Stimulated activated CD8-positive, alpha-beta memory T cell treated with anti-CD3 and anti-CD28 coated beads, Interleukin-15, amount 100 ng/mL, for 4 hours (primary cell): ENCODE data around the gene XRN2.
"Not testable (repeated sequence)": the region's sequence is repeated elsewhere in the genome, so short reads cannot be mapped to it uniquely, and the experiment has no call there.

ENCODE experiments used
- DNase-seq, 2 donors: peaks; one replicate each; pipeline ENCODE4 v3.0.0-alpha.2; 2020; ENCODE audit warnings: low read depth in 2 of 2

XRN2 gene

DNA sequence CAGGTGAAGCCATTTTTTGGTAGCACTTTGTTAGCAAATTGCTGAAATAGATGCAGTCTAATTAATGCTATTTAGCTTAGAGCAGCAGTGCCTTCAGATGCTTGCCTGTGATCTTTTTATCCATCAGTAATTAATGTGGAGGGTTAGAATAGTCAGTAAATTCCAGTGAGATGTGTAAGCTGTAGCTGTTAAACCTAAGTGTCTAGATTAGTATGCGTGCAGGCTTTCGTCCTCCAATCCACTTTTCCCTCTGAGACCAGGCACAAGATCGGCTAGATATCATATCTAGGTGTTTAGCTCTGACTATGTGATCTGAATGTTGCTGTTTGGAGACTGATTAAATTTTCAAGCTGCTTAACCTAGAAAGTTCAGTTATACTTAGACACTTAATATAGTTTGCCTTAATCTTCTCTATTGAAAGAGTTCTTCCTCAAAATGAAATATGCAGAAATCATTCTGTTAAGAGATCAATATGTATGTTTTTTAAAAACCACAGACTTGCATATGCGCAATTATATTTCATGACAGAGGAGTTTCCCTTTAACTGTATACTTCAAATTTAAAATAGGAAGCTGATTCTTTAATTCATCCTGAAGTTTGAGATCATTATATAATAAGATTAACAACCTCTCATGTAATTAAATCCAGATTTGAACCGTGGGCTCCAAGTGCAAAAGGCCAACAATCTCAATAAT is 41.2 kb downstream of the XRN2 start:
- DNase-seq = no peak

DNA sequence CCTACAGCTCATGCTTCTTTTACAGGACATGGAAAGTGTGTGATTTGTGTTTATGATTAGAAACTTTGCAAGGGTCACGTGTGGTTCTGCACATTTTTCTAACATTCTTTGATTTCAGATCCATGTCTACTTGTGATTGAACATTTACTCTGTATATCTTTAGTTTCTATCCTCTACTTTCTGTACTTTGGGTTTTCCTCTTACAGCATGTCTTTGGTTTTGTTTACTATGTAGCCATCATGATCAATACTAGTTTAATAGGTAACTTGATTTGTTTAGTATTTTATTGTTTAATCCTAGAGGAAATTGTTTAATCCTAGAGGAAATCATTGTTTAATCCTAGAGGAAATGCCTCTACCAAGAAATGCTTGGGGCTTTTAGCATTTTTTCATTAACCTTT is 41.8 kb downstream of the XRN2 start:
- no peak for DNase-seq

DNA sequence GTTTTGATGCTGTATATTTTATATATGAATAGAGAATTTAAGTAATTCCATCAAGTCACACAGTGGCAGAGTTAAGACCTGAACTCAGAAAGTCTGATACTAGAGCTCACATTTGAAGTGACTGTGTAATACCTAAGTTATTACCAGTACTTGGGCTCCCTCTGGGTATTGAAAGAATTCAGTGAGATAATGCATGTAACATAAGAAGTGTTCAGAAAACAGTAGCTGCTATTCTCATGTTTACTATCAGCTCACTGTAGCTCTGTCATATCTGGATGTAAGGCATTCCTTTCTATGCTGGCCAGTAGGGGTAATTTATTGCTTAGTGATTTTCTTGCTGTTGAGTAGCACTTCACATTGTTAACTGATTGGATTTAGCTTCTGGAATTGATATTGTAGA is 49.6 kb downstream of the XRN2 start:
- DNase-seq = no peak

DNA sequence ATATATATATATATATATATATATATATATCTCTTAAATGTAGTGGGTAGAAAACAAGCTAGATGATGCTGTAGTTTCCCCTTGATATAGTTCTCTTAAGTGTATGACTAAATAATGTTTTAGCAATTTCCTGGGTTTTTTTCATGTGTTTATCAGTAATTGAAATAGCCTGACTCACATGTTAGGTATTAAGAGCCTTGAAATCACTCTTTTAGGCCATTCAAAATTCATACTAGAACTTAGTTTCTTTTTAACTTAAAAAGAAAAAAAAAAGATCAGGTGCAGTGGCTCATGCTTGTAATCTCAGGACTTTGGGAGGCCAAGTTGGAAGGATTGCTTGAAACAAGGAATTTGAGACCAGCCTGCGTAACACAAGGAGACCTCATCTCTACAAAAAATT is 50.1 kb downstream of the XRN2 start:
- no peak for DNase-seq

DNA sequence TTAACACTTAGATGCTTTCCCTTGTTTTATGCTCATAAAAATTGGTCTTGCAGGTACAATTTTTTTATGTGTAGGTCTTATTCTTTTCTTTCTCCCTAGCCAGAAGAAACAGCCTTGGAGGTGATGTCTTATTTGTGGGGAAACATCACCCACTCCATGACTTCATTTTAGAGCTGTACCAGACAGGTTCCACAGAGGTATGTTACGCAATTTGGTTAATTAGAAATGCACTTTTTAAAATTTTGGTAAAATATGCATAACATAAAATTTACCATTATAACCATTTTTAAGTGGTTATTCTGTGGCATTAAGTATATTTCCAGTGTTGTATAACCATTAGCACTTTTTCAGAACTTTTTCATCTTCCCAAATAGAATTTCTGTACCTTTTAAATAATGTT is 52.9 kb downstream of the XRN2 start:
- no peak for DNase-seq

DNA sequence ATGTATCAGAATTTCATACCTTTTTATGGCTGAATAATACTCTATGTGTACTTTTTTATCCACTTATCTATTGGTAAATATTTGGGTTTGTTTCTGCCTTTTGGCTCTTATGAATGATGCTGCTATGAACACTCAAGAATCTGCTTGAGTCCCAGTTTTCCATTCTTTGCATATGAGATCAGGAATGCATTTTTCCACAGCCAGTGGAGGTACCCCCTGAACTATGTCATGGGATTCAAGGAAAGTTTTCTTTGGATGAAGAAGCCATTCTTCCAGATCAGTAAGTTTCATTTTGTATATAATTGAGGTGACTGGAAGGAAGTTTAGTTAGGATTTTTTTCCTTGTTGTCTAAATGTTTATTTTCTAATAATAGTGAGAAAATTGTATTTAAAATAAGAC is 53.3 kb downstream of the XRN2 start:
- DNase-seq = no peak

DNA sequence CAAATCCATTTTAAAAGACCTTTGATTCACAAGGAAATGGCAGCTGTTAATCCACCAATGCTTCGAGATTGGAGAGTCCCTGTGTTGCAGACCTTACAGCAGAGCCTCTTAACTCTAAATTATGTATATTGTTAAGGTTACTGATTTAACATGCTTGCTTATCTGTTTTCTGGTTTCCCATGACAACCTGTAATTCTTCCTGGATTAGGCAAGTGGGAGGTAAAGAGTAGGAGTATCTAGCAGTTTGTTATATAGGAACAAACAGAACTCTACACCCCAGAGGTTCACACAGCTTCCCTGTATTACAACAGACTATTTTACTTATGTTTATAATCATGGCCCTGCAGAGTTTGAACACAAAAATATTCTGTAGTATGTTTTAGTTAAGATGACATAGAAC is 54.7 kb downstream of the XRN2 start:
- DNase-seq = no peak

DNA sequence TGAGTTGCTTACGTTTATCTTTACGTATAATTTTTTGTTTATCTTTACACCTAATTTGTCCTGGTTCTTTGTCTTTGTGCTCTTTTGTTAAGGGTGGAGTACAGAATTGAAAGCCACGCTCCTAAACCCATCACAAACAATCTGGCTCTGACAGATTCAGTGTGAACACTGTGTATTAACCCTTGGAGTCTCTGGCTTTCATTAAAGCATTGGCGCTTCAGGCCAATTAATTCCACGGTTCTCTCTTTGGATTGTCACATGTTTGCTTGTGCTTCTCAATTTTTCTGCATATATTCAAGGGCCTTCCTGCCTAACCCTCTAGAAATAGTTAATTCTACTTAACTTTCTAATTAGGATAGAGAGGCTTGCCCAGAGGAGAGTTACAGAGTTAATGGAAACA is 55.6 kb downstream of the XRN2 start:
- DNase-seq = no peak

DNA sequence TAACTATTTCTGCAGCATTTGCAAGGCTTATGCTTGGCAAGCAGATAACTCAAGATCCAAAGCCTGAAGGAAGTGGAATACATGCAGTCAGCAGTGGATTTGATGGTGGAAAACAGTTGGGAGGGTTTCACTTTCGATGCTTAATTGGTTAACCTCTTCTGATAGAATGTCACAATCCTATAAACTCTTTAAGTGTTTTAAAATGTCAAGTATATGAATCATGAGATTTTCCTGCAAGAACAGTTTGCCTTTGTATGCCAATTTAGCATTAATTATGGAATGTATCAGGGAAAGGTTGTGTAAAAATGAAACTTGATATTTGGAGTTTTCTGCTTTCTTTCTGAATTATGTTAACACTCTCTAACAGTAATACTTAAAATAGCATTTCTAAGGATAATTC is 57.6 kb downstream of the XRN2 start:
- no peak for DNase-seq

DNA sequence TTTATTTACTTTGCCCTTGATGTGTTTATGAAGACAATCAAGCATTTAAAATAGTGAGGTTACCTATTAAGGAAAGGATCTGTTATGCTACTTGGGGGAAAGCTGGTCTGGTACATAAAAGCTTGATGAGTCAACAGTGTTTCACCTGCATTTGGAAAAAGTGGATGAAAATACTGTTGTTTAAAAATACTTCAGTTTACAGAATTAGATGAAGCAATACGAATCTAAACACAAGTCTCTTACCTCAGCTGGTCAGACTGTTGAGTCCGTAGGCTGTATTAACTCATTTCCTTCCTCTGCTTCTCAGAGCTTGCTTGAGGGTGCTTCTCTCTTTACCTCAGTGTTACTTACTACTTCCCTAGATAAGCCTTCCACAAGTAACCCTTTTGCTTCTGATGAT is 58.1 kb downstream of the XRN2 start:
- DNase-seq = no peak

DNA sequence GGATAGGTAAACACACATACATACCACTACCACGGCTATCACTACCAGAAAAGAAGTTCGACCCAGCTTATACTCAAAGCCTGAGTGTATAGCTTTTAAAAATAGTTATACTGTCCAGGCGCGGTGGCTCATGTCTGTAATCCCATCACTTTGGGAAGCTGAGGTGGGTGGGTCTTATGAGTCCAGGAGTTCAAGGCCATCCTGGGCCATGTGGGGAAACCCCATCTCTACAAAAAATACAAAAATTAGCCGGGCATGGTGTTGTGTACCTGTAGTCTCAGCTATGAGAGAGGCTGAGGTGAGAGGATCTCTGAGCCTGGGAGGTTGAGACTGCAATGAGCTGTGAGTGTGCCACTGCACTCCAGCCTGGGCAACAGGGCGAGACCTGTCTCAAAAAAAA is 61.3 kb downstream of the XRN2 start:
- no peak for DNase-seq

DNA sequence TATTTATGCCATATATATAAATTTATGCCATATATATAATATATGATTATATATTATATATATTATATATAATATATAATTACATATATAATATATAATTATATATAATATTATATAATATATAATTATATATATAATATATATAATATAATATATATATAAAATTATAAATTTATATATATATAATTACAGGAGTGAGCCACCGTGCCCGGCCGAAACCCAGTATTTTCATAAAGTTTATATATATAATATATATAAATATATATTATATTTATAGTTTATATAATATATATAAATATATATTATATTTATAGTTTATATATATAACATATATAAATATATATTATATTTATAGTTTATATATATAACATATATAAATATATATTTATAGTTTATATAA is 62.6 kb downstream of the XRN2 start:
- no peak for DNase-seq

DNA sequence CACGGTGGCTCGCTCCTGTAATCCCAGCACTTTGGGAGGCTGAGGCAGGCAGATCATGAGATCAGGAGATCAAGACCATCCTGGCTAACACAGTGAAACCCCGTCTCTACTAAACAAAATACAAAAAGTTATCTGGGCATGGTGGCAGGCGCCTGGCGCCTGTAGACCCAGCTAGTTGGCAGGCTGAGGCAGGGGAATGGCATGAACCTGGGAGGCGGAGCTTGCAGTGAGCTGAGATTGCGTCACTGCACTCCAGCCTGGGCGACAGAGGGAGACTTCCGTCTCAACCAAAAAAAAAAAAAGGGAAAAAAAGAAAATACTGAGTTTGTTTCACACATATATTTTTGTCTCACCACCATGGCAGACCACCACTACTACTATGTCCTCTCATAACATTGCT is 63.1 kb downstream of the XRN2 start:
- not testable (repeated sequence) for DNase-seq

DNA sequence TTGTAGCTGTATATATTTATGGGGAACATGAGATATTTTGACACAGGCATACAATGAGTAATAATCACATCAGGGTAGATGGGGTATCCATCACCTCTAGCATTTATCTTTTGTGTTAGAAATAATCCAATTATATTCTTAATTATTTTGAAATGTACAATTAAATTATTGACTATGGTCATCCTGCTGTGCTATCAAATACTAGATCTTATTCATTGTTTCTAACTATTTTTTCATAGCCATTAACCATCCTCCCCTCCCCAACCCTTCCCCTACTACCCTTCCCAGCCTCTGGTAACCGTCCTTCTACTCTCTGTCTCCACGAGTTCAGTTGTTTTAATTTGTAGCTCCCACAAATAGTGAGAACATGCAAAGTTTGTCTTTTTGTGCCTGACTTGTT is 65.7 kb downstream of the XRN2 start:
- DNase-seq = no peak

DNA sequence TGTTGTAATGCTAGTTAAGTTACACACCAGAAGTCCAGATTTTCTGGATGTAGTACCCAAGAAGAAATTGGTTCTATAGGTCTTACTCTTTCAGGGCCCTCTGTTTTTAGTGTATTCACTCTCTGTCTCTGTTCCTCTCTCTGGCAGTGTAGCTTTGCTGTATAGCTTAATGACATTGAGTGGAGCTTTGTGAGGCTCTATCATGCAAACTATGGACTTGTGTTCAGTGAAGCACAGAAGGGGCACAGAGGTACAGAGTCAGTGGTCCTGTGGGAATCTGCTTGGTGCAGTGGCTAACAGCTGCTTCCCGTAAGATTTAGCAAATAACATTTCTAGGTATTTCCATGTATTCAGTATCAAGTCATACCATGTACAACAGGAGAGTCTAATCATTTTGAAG is 68.1 kb downstream of the XRN2 start:
- DNase-seq = no peak

DNA sequence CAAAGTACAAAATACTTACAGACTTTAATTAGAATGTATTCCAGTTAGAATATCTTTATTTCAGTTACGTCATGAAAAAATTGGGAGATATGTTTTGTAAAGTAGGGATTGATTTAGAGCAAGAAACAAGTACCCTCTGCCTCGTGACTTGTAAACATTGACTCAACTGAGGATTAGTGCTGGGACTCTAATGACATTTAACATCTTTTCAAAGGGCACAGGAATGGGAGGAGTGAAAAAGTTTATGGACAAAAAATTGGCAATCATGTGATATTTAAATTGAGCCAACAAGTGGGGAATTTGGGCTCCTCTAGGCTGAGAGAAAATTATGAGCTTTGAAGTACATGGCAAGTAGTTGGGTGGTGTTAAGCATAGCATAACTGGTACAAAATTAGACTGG is 68.9 kb downstream of the XRN2 start:
- DNase-seq = no peak

DNA sequence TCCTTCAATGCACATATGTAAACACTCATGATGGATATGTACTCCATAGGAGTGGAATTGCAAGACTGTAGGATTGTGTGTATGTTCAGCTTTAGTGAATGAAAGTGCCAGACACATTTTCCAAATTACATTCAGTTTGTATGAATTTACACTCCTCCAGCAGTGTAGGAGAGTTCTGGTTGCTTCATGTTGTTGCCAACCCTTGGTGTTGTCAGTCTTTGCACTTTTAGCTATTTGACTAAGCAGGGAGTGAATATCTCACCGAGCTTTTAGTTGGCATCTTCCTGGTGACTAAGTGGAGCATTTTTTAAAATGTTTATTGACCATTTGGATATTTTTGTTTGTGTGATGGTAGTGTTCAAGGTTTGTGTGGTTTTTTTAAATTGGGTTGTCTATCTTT is 70.3 kb downstream of the XRN2 start:
- no peak for DNase-seq

DNA sequence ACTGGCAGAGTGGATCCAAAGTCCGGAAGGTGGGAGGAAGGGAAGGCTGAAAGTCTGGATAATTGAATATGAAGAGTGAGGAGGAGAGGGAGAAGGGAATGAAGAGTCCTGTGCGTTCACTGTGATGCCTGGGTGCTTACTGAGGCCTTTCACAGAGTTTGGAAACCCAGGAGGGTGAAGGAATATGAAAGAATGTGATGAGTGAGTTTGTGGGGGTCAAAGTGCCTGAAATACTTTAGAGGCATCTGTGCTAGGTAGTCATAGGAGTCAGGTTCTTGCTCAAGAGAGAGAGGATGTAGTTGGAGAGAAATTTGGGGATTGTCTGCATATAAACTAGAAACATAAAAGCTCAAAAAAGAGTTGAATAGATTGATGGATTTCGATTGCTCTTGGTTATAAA is 73.5 kb downstream of the XRN2 start:
- no peak for DNase-seq

DNA sequence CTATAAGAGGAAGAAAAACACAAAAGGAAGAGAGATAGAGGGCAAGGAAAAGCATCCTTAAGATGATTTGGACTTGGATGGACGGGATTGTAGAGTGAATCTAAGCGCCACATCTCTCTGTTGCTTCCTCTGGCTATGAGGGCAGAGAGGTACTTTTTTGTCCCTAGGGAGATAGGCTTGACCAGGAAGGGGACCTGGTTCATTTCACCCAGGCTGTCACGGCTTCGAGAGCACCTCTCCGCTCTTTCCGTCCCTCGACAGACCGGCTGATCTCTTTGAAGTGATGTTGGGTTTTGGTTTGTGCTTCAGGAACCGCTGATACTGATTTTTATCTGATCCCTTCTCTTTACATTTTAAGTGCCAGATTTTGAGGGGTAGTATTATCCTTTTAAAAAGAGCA is 74.6 kb downstream of the XRN2 start:
- no peak for DNase-seq

DNA sequence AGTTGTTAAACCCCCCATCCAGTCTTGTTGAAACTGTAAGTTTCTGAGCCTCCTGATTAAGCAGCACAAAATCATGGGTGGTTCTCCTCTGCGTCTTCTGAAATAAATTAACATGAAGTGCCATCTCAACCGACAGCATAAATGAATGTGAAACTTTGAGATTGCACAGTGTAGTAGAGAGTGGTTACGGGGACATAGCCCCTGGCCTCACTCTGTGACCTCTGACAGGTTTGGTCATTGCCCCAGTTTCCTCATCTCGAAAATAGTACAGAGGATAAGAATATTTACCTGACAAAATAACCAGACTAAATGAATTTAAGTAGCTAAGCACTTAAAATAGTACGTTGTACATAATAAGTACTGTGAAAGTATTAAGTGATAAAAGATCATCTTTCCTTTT is 75.1 kb downstream of the XRN2 start:
- DNase-seq = no peak

DNA sequence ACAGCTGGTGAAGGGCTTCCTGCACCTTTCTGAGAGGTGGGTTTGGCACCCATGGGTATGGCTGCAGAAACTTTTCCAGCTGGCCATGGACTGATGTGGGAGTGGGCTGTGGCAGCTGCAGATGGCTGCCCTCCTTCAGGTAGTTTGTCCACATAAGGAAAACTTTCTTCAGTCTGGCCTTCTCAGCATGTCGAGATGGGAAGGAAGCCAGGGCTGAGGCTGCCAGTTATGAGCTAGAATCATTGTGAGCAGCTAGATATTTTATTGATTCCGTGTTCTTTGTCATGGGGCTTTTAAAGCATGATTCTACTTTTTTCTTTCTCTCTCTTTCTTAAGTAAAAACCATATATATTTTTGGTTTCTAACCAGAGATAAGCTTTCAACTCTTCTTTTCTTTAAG is 77.6 kb downstream of the XRN2 start:
- DNase-seq = no peak

DNA sequence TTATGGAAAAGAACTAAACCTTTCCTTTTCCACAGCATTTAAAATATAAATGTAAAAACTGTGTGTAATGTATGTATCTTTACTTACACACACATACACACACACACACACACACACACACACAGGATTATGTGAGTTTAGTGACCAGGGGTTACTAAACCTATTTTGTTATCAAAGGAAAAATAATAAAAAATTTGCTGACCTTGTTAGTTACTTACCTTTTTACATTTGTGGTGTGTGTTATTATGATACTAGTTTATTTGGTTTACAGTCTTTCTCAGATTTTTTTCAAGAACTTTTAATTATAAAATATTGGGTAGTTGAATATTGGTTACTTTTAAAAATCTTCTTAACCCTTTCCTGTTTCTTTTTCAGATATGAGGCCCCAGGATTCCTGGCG is 78.5 kb downstream of the XRN2 start:
- DNase-seq = no peak

DNA sequence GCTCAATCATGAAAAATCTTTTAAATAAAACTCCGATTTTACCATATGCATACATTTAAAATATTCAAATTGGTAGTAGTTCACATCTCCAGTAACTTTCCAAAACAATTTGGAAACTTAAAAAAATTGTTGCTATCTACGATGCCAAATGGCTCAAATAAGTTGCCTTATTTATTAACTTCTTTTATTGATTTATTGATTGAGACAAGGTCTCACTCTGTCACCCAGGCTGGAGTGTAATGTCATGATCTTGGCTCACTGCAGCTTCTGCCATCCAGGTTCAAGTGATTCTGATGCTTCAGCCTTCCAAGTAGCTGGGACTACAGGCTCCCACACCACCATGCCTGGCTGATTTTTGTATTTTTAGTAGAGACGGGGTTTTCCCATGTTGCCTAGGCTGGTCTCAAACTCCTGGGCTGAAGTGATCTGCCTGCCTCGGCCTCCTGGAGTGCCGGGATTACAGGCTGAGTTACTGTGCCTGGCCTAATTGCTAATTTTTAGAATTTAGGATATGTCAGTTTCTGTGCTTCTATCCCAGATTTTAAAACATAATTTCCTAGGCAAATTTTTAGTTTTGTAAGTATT is 81.3 kb downstream of the XRN2 start:
- no peak for DNase-seq

DNA sequence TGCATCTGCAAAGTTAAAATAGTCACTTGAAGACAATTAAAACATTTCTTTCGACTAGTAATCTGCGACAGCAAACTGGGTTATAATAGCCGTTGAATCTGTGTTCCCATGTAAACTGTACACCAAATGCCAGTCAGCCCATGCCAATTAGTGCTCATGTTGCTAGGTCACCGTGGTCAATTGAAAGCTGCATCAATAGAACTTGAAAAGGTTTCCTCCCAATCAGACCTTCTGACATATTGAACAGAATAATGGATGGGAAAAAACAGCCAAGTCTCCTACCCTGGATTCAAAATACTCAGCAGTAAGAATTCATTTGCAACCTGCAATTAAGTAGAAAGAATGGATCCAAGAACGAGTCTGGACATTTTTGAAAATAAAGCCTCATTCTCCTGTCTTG is 83.0 kb downstream of the XRN2 start:
- DNase-seq = no peak
